NOMO-1 treated with dmso at 0.1 percent for 144 hours (cell line): ENCODE results near the gene MORN2.
A peak's percentile ranks its signal among the peaks of the same experiment; 100 is the strongest.

ENCODE experiments used
- DNase-seq: peaks from one replicate; lab custom pipeline; 2025; ENCODE audit not compliant: unreplicated experiment; lab: John Stamatoyannopoulos, UW

The MORN2 gene

DNA sequence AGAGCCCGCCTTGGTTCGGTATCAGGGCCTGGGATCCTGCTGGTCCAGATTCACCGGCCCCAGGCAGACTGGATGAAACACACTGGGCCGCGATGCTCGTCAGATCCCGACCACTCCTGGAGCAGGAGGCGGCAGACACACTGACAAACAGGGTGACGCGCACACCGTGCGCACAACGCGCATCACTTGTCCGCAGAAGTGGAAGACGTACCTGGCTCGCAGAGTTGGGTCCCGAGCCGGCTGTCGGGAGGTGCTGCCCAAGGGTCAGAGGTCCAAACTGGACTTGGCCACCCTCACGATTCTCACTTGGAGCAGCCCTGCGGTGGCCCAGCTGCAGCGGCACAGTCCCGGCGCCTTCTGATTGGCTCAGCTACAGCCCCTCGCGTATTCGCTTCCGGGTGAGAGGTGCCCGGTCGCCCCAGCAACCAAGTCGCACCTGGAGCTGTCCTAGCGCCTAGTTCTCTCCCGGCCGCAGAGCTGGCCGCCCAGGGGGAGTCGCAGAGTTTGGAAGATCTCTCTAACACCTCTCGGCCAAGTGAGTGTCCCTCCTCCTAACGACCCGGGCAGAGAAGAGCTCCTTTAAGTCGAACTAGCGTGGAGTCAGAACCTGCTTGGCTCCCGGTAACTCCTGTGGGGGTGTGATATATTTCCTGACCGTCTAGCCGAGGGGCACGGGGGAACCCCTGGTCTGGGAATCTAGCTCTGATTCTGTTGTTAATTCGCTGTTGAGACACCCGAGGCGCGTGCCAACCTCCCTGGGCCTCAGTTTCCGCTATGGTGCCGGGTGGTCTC lies at the start of gene MORN2, which contains the start of gene DHX57:
MORN2 (plus strand) TSS at position 401 of the 792 bp plus-strand sequence.
DHX57 (minus strand) TSS at position 359 of the 792 bp plus-strand sequence. CDS start 7,529 bp downstream, outside the sequence.
- DNase-seq, result peak; percentile 68

DNA sequence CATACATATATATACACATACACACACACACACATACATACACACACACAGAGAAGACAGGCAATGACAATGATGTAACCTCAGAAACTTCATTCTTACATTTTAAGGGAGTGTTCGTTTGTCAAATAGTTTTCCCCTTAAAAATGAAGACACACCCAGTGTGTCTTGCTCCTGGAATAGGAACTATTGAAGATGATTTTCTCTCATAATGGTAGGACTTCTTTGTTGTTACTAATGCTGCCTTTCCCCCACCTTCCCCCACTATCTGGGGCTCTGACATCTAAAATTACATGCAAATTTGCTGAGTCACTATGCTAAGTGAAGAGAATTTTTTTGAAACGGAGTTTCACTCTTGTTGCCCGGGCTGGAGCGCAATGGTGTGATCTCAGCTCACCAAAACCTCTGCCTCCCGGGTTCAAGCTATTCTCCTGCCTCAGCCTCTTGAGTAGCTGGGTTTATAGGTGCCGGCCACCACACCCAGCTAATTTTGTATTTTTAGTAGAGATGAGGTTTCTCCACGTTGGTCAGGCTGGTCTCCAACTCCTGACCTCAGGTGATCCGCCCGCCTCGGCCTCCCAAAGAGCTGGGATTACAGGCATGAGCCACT lies 48.1 kb upstream of the MORN2 start:
- peak; percentile 59 for DNase-seq

DNA sequence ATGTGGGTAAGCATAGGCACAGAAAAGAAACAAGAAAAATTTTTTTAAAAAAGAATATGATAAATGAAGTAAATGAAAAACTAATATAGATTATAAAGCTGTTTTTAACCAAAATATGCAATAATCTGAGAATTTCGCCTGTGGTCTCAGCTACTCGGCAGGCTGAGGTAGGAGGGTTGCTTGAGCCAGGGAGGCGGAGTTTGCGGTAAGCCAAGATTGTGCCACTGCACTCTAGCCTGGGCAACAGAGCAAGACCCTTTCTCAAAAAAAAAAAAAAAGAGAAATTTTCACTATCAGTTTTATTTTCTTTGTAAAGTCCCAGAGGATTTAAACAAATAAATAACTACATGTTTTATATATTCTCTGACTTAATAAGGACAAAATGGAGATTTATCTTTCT lies 47.3 kb upstream of the MORN2 start:
- DNase-seq, result no peak

GRCh38 chr2:38829971-38830370 lies 45.8 kb upstream of the MORN2 start:
- no peak for DNase-seq

- peak; percentile 5 for DNase-seq
These were observed 45.1 kb upstream of the MORN2 start for GRCh38 chr2:38830526-38831159.

GRCh38 chr2:38835015-38835601 lies 40.7 kb upstream of the MORN2 start:
- DNase-seq, result no peak

DNA sequence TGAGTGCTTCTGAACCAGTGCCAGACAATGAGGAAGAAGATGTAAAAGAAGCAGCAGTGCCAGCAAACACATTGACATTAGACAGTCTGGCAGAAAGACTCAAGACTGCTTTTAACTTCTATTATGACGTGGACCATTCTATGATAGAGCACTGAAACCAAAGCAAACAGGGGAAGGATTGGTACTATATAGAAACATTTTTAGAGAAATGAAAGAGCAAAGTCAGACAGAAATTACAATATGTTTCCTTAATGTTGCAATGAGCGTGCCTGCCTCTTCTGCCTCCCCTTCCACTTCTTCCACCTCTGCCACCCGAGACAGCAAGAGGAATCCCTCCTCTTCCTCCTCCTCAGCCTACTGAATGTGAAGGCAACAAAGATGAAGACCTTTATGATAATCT lies 39.8 kb upstream of the MORN2 start:
- DNase-seq, result peak; percentile 65

GRCh38 chr2:38836791-38837190 lies 39.0 kb upstream of the MORN2 start:
- no peak for DNase-seq

DNA sequence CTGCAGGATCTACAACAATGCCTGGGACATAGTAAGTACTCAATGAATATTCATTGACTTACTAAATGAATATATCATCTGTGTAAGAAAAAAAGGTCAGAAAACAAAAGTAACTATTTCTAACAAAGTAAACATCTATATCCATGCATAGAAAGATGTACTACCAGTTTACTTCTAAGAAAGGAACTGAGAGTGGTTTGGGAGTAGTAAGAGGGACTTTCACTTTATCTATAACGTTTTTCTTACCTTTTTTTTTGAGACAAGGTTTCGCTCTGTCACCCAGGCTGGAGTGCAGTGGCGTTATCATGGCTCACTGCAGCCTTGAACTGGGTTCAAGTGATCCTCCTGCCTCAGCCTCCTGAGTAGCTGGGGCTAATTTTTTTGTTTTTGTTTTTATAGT lies 25.7 kb upstream of the MORN2 start:
- DNase-seq, result no peak

DNA sequence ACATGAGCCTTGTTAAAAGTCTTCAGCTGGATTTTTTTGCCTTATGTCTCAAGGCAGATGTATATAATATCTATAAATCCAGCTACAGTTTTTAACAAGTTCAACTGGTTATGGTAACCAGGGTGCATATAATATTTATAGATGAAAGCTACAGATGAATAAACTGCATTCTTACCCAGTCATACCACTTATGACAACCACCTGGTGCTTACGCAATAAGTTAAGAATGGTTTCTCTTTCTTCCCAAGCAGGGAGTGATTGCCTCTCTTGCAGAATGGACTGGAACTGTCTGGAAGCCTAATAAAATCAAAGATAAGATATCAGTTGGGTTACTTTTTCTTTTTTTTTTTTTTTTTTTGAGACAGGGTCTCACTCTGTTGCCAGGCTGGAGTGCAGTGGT lies 19.6 kb upstream of the MORN2 start:
- DNase-seq, result no peak

DNA sequence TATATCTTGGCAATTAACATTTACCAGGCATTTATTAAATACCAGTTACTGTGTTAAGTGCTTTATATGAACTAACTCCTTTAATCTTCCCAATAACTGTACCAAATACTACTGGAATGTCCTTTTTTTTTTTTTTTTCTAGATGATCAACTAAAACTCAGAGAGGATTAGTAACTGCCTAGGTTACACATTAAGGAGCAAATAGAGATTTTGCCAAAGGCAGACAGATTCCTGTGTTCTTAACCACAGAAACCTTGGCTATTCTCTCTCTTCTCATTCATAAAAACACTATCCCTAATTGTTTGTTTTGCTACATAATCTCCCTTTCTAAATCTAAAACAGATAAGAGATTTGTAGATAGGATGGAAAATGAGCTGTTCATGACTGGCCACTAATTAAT lies 13.3 kb upstream of the MORN2 start:
- DNase-seq, result no peak

- no peak for DNase-seq
These were observed 12.6 kb upstream of the MORN2 start for GRCh38 chr2:38863061-38863695.

DNA sequence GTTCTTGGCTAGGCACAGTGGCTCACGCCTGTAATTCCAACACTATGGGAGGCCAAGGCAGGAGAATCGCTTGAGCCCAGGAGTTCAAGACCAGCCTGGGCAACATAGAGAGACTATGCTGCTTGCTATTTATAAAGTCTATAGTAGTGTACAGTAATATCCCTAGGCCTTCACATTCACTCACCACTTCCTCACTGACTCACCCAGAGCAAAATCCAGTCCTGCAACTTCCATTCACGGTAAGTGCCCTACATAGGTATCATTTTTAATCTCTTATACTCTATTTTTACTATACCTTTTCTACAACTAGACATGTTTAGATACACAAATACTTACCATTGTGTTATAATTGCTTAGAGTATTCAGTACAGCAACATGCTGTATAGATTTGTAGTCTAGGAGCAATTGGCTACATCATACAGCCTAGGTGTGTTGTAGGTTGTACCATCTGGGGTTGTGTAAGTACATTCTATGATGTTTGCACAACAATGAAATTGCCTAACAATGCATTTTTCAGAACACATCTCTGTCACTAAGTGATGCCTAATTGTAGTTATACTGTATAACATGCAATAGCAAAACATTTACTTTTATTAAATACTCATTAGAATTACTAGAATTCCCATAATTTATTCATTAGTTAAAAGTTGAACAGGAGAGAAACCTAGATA lies 8.9 kb upstream of the MORN2 start:
- DNase-seq, result no peak

DNA sequence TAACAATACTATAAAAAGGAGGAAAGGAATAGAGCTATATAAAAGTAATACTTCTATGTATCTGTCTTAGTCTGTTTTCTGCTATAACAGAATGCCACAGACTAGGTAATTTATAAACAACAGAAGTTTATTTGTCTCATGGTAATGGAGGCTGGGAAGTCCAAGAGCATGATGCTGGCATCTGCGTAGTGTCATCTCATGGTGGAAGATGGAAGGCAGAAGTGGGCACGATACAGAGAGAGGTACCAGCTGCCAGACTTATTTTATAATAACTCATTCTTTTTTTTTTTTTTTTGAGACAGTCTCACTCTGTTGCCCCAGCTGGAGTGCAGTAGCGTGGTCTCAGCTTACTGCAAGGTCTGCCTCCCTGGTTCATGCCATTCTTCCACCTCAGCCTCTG lies 4.3 kb upstream of the MORN2 start:
- DNase-seq, result no peak

- DNase-seq, result no peak
These were observed 2.0 kb upstream of the MORN2 start for GRCh38 chr2:38873763-38874162.

DNA sequence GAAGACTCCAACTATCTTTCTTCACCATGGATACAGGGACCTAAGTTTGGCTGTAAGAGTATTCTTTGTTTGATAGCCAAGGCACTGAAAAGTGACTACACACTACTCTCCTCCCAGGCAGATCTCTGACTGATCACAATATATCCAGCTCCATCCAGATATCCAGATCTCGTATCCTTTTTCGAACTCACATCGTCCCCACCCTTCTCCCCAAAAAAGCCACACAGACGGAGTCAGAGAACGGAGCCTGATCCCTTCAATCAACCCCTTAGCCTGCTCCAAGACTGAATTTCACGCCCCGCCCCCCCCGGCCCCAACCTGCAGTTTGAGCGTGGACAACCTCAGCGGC lies 575 bp upstream of the MORN2 start:
- no peak for DNase-seq

- DNase-seq, result no peak
These were observed 631 bp downstream of the MORN2 start for GRCh38 chr2:38876407-38876806.

- DNase-seq, result no peak
These were observed 10.3 kb downstream of the MORN2 start for GRCh38 chr2:38886063-38886462.

GRCh38 chr2:38887347-38887746 lies 11.6 kb downstream of the MORN2 start:
- DNase-seq, result no peak

GRCh38 chr2:38887902-38888554 lies 12.3 kb downstream of the MORN2 start:
- DNase-seq, result no peak
